ENCODE results near the gene MPP2. TPM values are rescaled to one million over a fixed set of nuclear protein-coding genes. Genes with fewer than 3 reads are reported as not detected.

MPP2 gene
- polyA plus RNA-seq, 1 donor from 2014 or later: 25.5 TPM

DNA sequence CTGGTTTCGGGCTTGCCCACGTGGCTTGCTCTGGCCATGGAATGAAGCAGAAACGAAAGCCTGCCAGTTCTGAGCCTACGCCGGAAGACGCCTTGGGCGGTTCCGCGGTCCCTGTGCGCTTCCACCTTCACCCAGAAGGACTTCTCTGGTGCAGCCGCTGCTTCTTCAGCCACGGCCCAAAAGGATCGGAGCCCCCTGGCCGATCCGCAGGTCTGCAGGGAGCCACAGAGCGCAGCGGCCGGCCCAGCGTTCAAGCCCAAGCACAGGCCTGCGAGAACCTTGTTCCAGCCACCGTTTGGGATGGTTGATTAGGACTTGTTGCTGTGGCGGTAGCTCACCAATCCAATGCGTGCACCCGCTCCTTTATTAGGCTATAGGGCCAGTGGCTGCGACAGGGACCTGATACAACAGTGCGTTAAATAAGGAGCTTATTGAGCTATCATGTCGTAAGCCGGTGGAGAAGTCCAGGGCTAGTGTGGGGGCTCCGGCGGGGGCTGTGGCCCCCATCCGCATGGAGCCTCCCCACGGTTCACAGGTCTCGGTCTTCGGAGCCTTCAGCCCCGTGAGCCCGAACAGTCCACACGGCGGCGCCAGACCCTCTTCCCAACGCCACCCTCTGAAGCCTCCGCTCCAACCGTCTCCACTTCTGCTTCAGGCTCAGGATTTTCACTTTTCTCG lies 10.2 kb upstream of the MPP2 start:
- H3K4me2 ChIP-seq (ENCODE audit: low read length): no peak overlapping the region
- no peaks in the 10 kb centered on the region for H3K9me2 ChIP-seq (ENCODE audit: insufficient read depth, low read length)
- H2AFZ ChIP-seq (ENCODE audit: low read depth, low read length): no peak overlapping the region

DNA sequence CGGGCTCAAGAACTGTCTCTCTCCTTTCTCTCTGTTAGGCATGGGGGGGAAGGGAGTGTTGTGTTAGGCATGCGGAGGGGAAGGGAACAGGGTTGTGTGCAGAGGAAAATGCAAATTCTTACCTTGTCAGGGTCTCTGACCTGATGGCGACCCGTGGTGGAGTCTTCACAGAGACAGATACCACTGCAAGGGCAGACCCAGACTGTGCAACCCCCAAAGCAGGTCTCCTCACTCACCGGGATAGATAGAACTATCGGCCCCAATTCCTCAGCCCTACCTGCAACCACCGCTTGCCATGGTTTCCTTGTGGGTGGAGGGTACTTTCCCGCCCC lies 9.6 kb upstream of the MPP2 start:
- Histone ChIP-seq H3K27ac (ENCODE audit: low read length) (no peak overlapping the region), H2AFZ (ENCODE audit: low read depth, low read length) (no peak overlapping the region), H3K79me2 (replicated peaks; ENCODE audit: insufficient read depth, low read length) (no peaks in the 10 kb centered on the region), H3K36me3 (ENCODE audit: insufficient read depth, low read length) (no peaks in the 10 kb centered on the region), H3K9me3 (ENCODE audit: low read length) (no peaks in the 10 kb centered on the region), H3K9ac (ENCODE audit: low read length) (no peak overlapping the region), H3K4me3 (ENCODE audit: low read length) (no peak overlapping the region), H3K27me3 (ENCODE audit: insufficient read depth, low read depth, low read length) (no peaks in the 10 kb centered on the region), H4K20me1 (ENCODE audit: insufficient read depth) (no peaks in the 10 kb centered on the region), H3K4me2 (ENCODE audit: low read length) (no peak overlapping the region), H3F3A (ENCODE audit: insufficient read depth, low read length, poor library complexity, severe bottlenecking) (no peaks in the 10 kb centered on the region), H3K9me2 (ENCODE audit: insufficient read depth, low read length) (no peaks in the 10 kb centered on the region)
- no peak for TF ChIP-seq EP300 (conservative IDR thresholded peaks at IDR 0.05; ENCODE audit: poor library complexity, severe bottlenecking)
- TF ChIP-seq EZH2 (IDR thresholded peaks at IDR 0.05; ENCODE audit: borderline replicate concordance, insufficient read depth, low read length, poor library complexity, severe bottlenecking): no peak
- TF ChIP-seq, protein P1, sequence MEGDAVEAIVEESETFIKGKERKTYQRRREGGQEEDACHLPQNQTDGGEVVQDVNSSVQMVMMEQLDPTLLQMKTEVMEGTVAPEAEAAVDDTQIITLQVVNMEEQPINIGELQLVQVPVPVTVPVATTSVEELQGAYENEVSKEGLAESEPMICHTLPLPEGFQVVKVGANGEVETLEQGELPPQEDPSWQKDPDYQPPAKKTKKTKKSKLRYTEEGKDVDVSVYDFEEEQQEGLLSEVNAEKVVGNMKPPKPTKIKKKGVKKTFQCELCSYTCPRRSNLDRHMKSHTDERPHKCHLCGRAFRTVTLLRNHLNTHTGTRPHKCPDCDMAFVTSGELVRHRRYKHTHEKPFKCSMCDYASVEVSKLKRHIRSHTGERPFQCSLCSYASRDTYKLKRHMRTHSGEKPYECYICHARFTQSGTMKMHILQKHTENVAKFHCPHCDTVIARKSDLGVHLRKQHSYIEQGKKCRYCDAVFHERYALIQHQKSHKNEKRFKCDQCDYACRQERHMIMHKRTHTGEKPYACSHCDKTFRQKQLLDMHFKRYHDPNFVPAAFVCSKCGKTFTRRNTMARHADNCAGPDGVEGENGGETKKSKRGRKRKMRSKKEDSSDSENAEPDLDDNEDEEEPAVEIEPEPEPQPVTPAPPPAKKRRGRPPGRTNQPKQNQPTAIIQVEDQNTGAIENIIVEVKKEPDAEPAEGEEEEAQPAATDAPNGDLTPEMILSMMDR (IDR thresholded peaks at IDR 0.05; ENCODE audit: poor library complexity, severe bottlenecking): no peak
- TF ChIP-seq RAD21 (conservative IDR thresholded peaks at IDR 0.05): no peak
- no peak for TF ChIP-seq MXI1 (conservative IDR thresholded peaks at IDR 0.05; ENCODE audit: poor library complexity, severe bottlenecking)
- TF ChIP-seq, protein P2, sequence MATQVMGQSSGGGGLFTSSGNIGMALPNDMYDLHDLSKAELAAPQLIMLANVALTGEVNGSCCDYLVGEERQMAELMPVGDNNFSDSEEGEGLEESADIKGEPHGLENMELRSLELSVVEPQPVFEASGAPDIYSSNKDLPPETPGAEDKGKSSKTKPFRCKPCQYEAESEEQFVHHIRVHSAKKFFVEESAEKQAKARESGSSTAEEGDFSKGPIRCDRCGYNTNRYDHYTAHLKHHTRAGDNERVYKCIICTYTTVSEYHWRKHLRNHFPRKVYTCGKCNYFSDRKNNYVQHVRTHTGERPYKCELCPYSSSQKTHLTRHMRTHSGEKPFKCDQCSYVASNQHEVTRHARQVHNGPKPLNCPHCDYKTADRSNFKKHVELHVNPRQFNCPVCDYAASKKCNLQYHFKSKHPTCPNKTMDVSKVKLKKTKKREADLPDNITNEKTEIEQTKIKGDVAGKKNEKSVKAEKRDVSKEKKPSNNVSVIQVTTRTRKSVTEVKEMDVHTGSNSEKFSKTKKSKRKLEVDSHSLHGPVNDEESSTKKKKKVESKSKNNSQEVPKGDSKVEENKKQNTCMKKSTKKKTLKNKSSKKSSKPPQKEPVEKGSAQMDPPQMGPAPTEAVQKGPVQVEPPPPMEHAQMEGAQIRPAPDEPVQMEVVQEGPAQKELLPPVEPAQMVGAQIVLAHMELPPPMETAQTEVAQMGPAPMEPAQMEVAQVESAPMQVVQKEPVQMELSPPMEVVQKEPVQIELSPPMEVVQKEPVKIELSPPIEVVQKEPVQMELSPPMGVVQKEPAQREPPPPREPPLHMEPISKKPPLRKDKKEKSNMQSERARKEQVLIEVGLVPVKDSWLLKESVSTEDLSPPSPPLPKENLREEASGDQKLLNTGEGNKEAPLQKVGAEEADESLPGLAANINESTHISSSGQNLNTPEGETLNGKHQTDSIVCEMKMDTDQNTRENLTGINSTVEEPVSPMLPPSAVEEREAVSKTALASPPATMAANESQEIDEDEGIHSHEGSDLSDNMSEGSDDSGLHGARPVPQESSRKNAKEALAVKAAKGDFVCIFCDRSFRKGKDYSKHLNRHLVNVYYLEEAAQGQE (IDR thresholded peaks at IDR 0.05; ENCODE audit: borderline replicate concordance): no peak
- no peak for TF ChIP-seq TAF1 (IDR thresholded peaks at IDR 0.05; ENCODE audit: low read depth)
- no peak for TF ChIP-seq SMC3 (conservative IDR thresholded peaks at IDR 0.05; ENCODE audit: poor library complexity)
- no peak for TF ChIP-seq POLR2AphosphoS5 (IDR thresholded peaks at IDR 0.05)

More for the DNA sequence above, 10.2 kb upstream of the MPP2 start:
- H3K27me3 ChIP-seq (ENCODE audit: insufficient read depth, low read depth, low read length): no peaks in the 10 kb centered on the region
- no peaks in the 10 kb centered on the region for H3K79me2 ChIP-seq (replicated peaks; ENCODE audit: insufficient read depth, low read length)
- no peak overlapping the region for H3K9ac ChIP-seq (ENCODE audit: low read length)
- no peaks in the 10 kb centered on the region for H3F3A ChIP-seq (ENCODE audit: insufficient read depth, low read length, poor library complexity, severe bottlenecking)
- no peaks in the 10 kb centered on the region for H3K9me3 ChIP-seq (ENCODE audit: low read length)
- no peaks in the 10 kb centered on the region for H4K20me1 ChIP-seq (ENCODE audit: insufficient read depth)
- H3K36me3 ChIP-seq (ENCODE audit: insufficient read depth, low read length): no peaks in the 10 kb centered on the region
- no peak overlapping the region for H3K4me3 ChIP-seq (ENCODE audit: low read length)
- TF ChIP-seq RAD21 (conservative IDR thresholded peaks at IDR 0.05): no peak
- TF ChIP-seq, protein P1 (IDR thresholded peaks at IDR 0.05; ENCODE audit: poor library complexity, severe bottlenecking): no peak
- TF ChIP-seq MXI1 (conservative IDR thresholded peaks at IDR 0.05; ENCODE audit: poor library complexity, severe bottlenecking): no peak
- TF ChIP-seq TAF1 (IDR thresholded peaks at IDR 0.05; ENCODE audit: low read depth): no peak
- TF ChIP-seq SMC3 (conservative IDR thresholded peaks at IDR 0.05; ENCODE audit: poor library complexity): no peak
- H3K27ac ChIP-seq (ENCODE audit: low read length): no peak overlapping the region
